B cell (primary cell): ENCODE data around the gene DCUN1D5. TPM values are rescaled to one million over a fixed set of nuclear protein-coding genes. Genes with fewer than 3 reads are reported as not detected.
A peak's percentile ranks its signal among the peaks of the same experiment; 100 is the strongest.

Source experiments
- ATAC-seq: fragments of 200-7000 bp; cut with Tn5 transposase; one replicate; pipeline ENCODE4 v1.10.0; 2021; ENCODE audit warnings: low read depth, mild to moderate bottlenecking, moderate number of reproducible peaks, moderate library complexity
- CTCF ChIA-PET: fragments of 350-600 bp; sonication (Branson Sonifier 250); formaldehyde crosslinking; loops from one replicate; lab custom pipeline; 2021; ENCODE audit warnings: antibody characterized with exemption, inconsistent platforms; lab: Charles Lee
- POLR2A ChIA-PET: fragments of 350-600 bp; sonication (Branson Sonifier 250); formaldehyde crosslinking; loops from one replicate; lab custom pipeline; 2021; ENCODE audit warnings: antibody characterized with exemption; lab: Charles Lee
- DNase-seq: peaks from one replicate; pipeline ENCODE4 v3.0.0; 2013
- H2AFZ ChIP-seq: 2 replicates; pipeline ENCODE4 v1.6.1; 2012; ENCODE audit warnings: mild to moderate bottlenecking, low read depth, low read length; ENCODE audit not compliant: insufficient read depth, poor library complexity, severe bottlenecking
- H3K27ac ChIP-seq, 2 donors: 1 replicate in 1 of 2; 2 replicates in 1 of 2; pipeline ENCODE4 v1.5.1; 2012 to 2013; ENCODE audit warnings: low read length in 2 of 2, mild to moderate bottlenecking in 2 of 2, moderate library complexity in 1 of 2
- H3K27me3 ChIP-seq, 4 experiments: fragments of 200-600 bp in 1 of 4; sonication (generic) in 1 of 4; replicated peaks in 1 of 4; 1 replicate in 2 of 4; 2 replicates in 2 of 4; pipeline versions ENCODE4 v1.6.1 to v1.7.0; 2013 to 2016; ENCODE audit warnings: low read length in 3 of 4, mild to moderate bottlenecking in 2 of 4, mixed read lengths in 1 of 4, moderate library complexity in 1 of 4; ENCODE audit not compliant: insufficient read depth in 4 of 4, control insufficient read depth in 3 of 4; ENCODE audit errors: control extremely low read depth in 1 of 4
- H3K36me3 ChIP-seq, 2 experiments: replicated peaks in 1 of 2; 1 replicate in 1 of 2; 2 replicates in 1 of 2; pipeline versions ENCODE4 v1.6.1 to v1.7.1; 2013; ENCODE audit warnings: low read length in 1 of 2; ENCODE audit not compliant: insufficient read depth in 2 of 2, control insufficient read depth in 1 of 2; ENCODE audit errors: control extremely low read depth in 1 of 2, extremely low read depth in 1 of 2
- H3K4me1 ChIP-seq, 2 donors: fragments of 200-600 bp in 1 of 2; sonication (generic) in 1 of 2; 1 replicate in 1 of 2; 2 replicates in 1 of 2; pipeline versions ENCODE4 v1.5.1 to v1.6.1; 2013 to 2017; ENCODE audit warnings: low read length in 2 of 2; ENCODE audit not compliant: control insufficient read depth in 2 of 2, insufficient read depth in 2 of 2
- H3K4me2 ChIP-seq: replicated peaks from 2 replicates; pipeline ENCODE3; 2012; ENCODE audit warnings: mild to moderate bottlenecking, low read depth, low read length; ENCODE audit not compliant: poor library complexity, severe bottlenecking
- H3K4me3 ChIP-seq, 5 experiments: fragments of 200-600 bp in 1 of 5; sonication (generic) in 1 of 5; 1 replicate in 3 of 5; 2 replicates in 2 of 5; pipeline versions ENCODE4 v1.5.1 to v1.7.0; 2011 to 2016; ENCODE audit warnings: low read length in 4 of 5, mild to moderate bottlenecking in 4 of 5, low read depth in 2 of 5, control low read depth in 1 of 5, moderate library complexity in 1 of 5; ENCODE audit not compliant: insufficient read depth in 1 of 5; ENCODE audit errors: control extremely low read depth in 1 of 5, extremely low read depth in 1 of 5
- H3K79me2 ChIP-seq: fragments of 200-600 bp; sonication (generic); one replicate; pipeline ENCODE4 v1.6.0; 2016; ENCODE audit warnings: low read length; ENCODE audit not compliant: control insufficient read depth, insufficient read depth
- H3K9ac ChIP-seq: fragments of 200-600 bp; sonication (generic); 2 replicates; pipeline ENCODE4 v1.6.1; 2017; ENCODE audit warnings: mild to moderate bottlenecking, low read length, moderate library complexity
- H3K9me3 ChIP-seq, 3 donors: one replicate each; pipeline versions ENCODE4 v1.6.1 to v1.7.1; 2013; ENCODE audit warnings: low read length in 2 of 3; ENCODE audit not compliant: control insufficient read depth in 2 of 3, insufficient read depth in 1 of 3; ENCODE audit errors: control extremely low read depth in 1 of 3
- H4K20me1 ChIP-seq: 2 replicates; pipeline ENCODE4 v1.6.0; 2012; ENCODE audit warnings: mild to moderate bottlenecking, low read length; ENCODE audit not compliant: insufficient read depth, control insufficient read depth, poor library complexity, severe bottlenecking
- H3K27ac Mint-ChIP-seq: one replicate; pipeline ENCODE4 v1.8.0; 2021; ENCODE audit warnings: mixed read lengths
- H3K27me3 Mint-ChIP-seq: one replicate; pipeline ENCODE4 v1.8.0; 2021; ENCODE audit warnings: mixed read lengths
- H3K4me1 Mint-ChIP-seq: one replicate; pipeline ENCODE4 v1.8.0; 2021; ENCODE audit warnings: mixed read lengths
- H3K4me3 Mint-ChIP-seq: one replicate; pipeline ENCODE4 v1.8.0; 2021; ENCODE audit warnings: mixed read lengths
- H3K9me3 Mint-ChIP-seq: one replicate; pipeline ENCODE4 v1.8.0; 2022; ENCODE audit warnings: mixed read lengths; ENCODE audit not compliant: insufficient read depth
- CTCF ChIP-seq: fragments of 200-600 bp; IDR thresholded peaks from one replicate; pipeline ENCODE4 v1.8.0; 2022; ENCODE audit warnings: antibody characterized with exemption, mild to moderate bottlenecking
- EZH2 ChIP-seq: IDR thresholded peaks from 2 replicates; pipeline ENCODE4 v1.6.1; 2012; ENCODE audit warnings: borderline replicate concordance, low read depth, mild to moderate bottlenecking, moderate library complexity, low read length; ENCODE audit not compliant: insufficient read depth, poor library complexity, severe bottlenecking
- WGBS: methylation state at CpG from one replicate; pipeline ENCODE4 v1.1.5; 2013; ENCODE audit warnings: missing lambda C conversion rate; ENCODE audit not compliant: insufficient coverage; 5-methylcytosine and 5-hydroxymethylcytosine counted together
- intact Hi-C: fragments of 100-400 bp; cut with micrococcal nuclease; formaldehyde crosslinking; loops from one replicate; pipeline ENCODE4 v1.10.0; 2022
- polyA plus RNA-seq: library from polyadenylated mRNA; depleted of rRNA; stranded (reverse); fragments of >200 nt; gene quantifications from 2 replicates; pipeline ENCODE4 v1.2.3, GENCODE V29; 2012
- total RNA-seq, 2 donors: library from RNA; stranded (reverse); fragments of 120-200 nt in 1 of 2; gene quantifications; 1 replicate in 1 of 2; 2 replicates in 1 of 2; pipeline versions ENCODE4 v1.2.3 to v1.2.4, GENCODE V29; 2013 to 2022

DCUN1D5 gene
- total and polyA plus RNA-seq, 2 donors (not counting 1 experiment from before 2014, with no cell fraction given): 11.9 to 14.2 TPM

DNA sequence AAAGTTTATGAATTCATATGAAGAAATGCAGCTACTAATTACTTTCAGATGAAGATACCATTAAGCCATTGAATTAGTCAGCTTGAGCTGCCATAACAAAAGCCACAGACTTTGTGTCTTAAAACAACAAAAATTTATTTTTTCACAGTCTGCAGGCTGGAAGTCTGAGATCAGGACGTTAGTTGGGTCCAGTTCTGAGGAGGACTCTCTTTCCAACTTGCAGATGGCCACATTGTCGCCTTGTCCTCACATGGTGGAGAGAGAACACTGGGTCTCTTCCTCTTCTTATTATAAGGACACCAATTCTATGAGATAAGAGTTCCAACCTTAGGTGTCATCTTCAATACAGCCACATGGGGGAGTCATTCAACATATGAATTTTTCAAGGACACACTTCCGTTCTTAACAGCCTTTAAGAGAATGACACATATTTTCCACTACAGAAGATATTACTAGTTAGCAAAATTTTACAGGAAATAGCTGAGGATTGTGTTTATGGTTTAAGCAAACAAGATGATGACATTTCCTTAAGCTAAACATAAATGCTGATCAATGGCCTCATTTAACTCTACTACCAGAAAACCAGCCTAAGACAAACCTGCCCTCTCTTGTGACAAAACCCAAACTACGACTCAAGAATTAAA lies 56.0 kb downstream of the DCUN1D5 start:
- peak; percentile 88 for ATAC-seq
- TF ChIP-seq CTCF (peak; percentile 79), EZH2 (no peak)
- DNase-seq: peak; percentile 67
- H3K4me1 ChIP-seq: peaks cover 0 to 3% of the 10 kb centered on the region in 2 donors
- intact Hi-C loops: loop anchor here (1.0 kb wide), 2 partner anchors 19 to 73 kb away; partner anchors contain the start of gene DYNC2H1
- peak overlapping the region; percentile 23 for H3K27ac Mint-ChIP-seq
- POLR2A ChIA-PET: no interaction called here
- CTCF ChIA-PET: interaction anchor here (0.6 to 2.4 kb wide), 9 partner anchors 13 to 565 kb away, joined by 3 to 7 read pairs (median 3); partner anchors contain the start of gene DYNC2H1
- no peak overlapping the region for H3K4me3 ChIP-seq
- H3K27me3 ChIP-seq: no peaks in the 10 kb centered on the region
- no peak overlapping the region for H3K4me3 Mint-ChIP-seq
- no peaks in the 10 kb centered on the region for H3K79me2 ChIP-seq
- no peak overlapping the region for H3K27ac ChIP-seq
- no peaks in the 10 kb centered on the region for H3K36me3 ChIP-seq
- H3K4me1 Mint-ChIP-seq: peaks cover 5% of the 10 kb centered on the region
- H3K9ac ChIP-seq: no peak overlapping the region
- H4K20me1 ChIP-seq: no peaks in the 10 kb centered on the region
- H3K9me3 Mint-ChIP-seq: no peaks in the 10 kb centered on the region
- no CpG with 5 or more reads among the region's 4 CpGs for WGBS
- H3K9me3 ChIP-seq: no peaks in the 10 kb centered on the region
- H3K4me2 ChIP-seq: no peak overlapping the region
- H2AFZ ChIP-seq: no peak overlapping the region
- no peaks in the 10 kb centered on the region for H3K27me3 Mint-ChIP-seq

- Histone ChIP-seq H3K4me2 (no peak overlapping the region), H3K4me1 (peaks cover 0 to 3% of the 10 kb centered on the region in 2 donors), H3K27me3 (no peaks in the 10 kb centered on the region), H3K36me3 (no peaks in the 10 kb centered on the region), H3K79me2 (no peaks in the 10 kb centered on the region), H3K4me3 (no peak overlapping the region), H3K9me3 (no peaks in the 10 kb centered on the region), H4K20me1 (no peaks in the 10 kb centered on the region), H3K9ac (no peak overlapping the region), H2AFZ (no peak overlapping the region), H3K27ac (no peak overlapping the region)
- Mint-ChIP-seq H3K27ac (no peak overlapping the region), H3K4me1 (peaks cover 5% of the 10 kb centered on the region), H3K9me3 (no peaks in the 10 kb centered on the region), H3K27me3 (no peaks in the 10 kb centered on the region), H3K4me3 (no peak overlapping the region)
- ChIA-PET CTCF (interaction anchor here (1.5 to 2.4 kb wide), 2 partner anchors 22 to 42 kb away, joined by 3 to 7 read pairs; no protein-coding TSS in a partner anchor), POLR2A (no interaction called here)
- ATAC-seq: no peak
- intact Hi-C loops: no loop called here
- TF ChIP-seq CTCF (no peak), EZH2 (no peak)
- no peak for DNase-seq
These were observed 56.7 kb downstream of the DCUN1D5 start for GRCh38 chr11:103035216-103035615.
